NCI-H2196 treated with DMSO at 0.1 percent for 48 hours (cell line): Measurements from ENCODE around the gene ADK.
A peak's percentile ranks its signal among the peaks of the same experiment; 100 is the strongest.
"Not testable (repeated sequence)": the region's sequence is repeated elsewhere in the genome, so short reads cannot be mapped to it uniquely, and the experiment has no call there.

ENCODE experiments used
- DNase-seq: peaks from one replicate; lab custom pipeline; 2025; ENCODE audit not compliant: unreplicated experiment; lab: John Stamatoyannopoulos, UW

The ADK gene

DNA sequence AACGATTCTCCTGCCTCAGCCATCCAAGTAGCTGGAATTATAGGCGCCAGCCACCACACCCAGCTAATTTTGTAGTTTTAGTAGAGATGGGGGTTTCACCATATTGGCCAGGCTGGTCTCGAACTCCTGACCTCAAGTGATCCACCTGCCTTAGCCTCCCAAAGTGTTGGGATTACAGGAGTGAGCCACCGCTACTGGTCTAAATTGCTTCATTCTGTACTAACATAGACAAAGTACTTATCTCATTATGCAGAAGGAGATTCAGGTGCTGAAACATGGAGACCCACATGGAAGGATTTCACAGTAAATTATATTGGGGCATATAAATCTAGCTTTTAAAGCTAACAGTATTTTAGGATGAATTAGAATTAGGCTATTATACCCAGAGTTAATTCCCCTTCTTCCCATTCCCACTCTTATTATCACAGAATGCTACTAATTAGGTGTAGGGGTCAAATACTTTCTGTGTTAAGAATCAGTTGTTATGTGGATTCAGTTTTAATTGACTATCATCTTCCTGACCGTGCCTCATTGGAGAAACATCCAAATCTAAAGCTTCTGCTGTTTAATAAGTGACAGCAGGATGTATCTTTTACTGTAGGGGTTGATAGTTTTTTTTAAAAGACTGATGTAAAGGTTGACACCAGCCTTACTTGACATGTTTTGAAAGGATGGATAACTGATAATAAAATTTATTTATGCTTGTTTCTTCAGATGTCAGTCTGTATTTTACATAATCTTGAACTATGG, 27.2 kb downstream of the ADK start:
- no peak for DNase-seq

DNA sequence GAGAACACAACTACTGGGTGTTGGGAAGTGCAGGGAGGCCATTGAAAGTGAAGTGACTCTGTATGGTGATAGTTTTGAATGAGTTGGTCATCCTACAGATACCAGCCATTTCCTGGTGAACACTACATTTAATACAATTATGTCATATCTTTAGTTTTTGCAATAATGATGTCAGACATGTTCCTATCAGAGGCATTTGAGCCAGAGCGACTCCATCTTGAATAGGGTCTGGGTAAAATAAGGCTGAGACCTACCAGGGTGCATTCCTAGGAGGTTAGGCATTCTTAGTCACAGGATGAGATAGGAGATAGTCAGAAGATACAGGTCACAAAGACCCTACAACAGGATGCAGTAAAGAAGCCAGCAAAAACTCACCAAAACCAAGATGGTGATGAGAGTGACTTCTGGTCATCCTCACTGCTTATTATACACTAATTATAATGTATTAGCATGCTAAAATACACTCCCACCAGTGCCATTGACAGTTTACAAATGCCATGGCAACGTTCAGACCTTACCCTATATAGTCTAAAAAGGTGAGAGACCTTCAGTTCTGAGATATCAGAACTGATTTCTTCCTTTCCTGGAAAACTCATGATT, 28.2 kb downstream of the ADK start:
- DNase-seq = no peak

DNA sequence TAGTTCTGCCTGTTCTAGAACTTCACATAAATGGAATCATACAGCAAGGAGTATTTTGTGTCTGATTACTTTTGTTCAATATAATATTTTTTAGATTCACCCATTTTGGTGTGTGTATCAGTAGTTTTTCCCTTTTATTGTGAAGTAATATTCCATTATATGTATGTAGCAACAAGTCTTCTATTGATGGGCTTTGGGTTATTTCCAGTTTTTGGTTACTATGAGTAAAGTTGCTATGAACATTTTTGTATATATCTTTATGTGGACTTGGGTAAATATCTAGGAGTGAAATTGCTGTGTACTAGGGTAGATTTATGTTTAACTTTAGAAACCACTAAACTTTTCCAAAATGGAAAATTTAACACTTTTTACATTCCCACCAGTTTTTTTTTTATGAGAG, 35.7 kb downstream of the ADK start:
- DNase-seq = no peak

DNA sequence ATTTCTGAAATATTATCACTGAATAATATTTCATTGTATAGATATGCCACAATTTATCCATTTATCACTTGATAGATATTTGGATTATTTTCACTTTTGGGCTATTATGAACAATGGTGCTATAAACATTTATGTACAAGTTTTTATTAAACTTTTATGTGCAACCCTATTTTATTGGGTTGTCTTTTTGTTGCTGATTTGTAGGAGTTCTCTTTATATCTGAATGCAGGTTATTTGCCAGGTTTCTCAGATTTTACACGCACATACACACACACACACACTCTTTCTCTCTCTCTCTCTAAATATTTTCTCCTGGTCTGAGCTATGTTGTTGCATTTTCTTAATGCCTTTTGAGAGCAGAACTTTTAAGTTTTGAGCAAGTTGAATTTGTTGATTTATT, 36.2 kb downstream of the ADK start:
- DNase-seq = no peak

DNA sequence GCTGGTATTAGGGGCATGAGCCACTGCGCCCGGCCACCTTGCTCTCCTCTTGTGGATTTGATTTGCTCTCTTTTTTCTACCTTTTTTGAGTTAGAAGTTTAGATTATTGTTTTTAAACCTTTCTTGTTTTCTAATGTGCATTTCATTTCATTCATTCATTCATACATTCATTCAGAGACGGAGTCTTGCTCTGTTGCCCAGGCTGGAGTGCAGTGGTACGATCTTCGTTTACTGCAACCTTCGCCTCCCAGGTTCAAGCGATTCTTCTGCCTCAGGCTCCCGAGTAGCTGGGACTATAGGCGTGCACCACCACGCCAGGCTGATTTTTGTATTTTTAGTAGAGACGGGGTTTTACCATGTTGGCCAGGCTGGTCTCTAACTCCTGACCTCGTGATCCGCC, 37.6 kb downstream of the ADK start:
- not testable (repeated sequence) for DNase-seq

DNA sequence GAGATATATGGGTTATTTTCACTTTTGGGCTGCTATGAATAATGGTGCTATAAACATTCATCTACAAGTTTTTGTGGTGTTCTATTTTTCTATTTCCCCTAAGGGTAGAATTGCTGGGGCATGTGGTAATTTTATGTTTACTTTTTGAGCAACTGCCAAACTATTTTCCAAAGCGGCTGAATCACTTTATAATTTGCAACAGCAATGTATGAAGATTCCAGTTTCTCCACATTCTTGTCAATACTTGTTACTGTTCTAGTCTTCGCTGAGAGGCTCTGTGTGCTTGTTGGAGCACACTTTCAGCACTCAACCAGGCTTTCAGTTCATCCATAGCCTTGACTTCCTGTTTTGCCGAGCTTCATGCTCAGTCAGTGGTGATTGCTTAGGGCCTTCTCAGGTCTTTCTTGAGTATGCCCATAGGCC, 39.0 kb downstream of the ADK start:
- no peak for DNase-seq

DNA sequence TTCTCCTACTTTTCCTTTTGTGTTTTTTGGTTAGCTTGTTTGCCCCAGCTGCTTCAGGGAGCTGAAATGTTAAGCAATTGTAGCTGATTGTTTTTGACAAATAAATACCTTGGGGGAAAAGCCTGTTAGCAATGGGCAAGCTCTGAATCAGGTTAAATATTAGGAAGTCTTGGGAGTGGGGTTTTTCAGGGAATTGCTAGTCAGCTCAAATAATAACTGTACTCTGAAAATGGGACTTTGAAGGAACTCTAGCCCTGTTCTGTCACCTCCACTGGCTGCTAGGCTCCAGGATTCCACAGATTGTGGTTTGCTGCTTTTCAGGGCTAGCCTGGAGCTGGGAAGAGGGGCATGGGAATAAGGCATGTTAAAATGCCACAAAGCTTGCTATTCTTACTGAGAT, 39.5 kb downstream of the ADK start:
- DNase-seq = no peak

DNA sequence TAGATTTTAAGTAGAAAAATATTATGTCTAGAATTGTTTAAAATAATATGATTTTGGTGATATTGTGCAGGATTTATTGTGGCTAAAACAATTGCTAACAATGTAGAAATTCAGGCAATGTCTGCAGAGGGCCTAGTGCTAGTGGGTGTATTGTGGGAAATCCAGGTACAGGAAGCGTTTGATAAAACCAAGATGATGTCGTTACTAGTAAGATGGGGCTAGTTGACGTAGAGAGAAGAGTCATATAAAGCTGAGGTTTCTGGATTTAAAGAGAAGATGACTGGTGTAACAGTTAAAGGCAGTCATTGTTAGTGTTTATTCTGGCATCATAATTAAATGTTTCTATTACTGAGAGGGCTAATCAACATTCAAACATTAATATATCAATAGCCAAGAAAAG, 43.5 kb downstream of the ADK start:
- no peak for DNase-seq

DNA sequence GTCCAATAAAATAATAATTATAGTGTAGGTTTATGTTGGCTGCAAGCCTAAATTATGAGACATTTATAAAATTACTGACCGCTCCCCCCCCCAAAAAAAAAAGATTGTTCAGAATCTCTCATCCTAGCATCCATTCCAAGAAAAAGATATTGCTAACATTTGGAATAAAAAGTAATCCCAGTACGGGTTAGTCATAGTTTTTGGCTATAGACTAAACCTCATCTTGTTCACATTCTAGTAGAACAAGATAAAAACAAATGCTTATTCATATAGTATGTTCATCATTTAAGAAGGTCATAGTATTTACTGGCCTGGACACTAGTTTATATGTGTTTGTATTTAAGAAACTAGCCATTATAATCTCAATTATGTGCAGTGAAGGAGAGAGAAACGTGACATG, 44.0 kb downstream of the ADK start:
- no peak for DNase-seq

DNA sequence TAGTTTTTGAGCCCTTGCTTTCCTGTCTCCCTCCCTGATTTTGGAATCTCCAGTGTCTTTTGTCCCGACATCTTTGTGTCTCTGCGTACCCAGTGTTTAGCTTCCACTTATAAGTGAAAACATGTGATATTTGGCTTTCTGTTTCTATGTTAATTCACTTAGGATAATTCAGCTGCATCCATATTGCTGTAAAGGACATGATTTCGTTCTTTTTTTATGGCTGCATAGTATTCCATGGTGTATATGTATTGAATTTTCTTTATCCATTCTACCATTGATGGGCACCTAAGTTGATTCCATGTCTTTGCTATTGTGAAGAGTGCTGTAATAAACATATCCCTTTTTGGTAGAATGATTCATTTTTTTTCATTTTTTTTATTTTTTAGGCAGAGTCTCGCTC, 48.3 kb downstream of the ADK start:
- no peak for DNase-seq

DNA sequence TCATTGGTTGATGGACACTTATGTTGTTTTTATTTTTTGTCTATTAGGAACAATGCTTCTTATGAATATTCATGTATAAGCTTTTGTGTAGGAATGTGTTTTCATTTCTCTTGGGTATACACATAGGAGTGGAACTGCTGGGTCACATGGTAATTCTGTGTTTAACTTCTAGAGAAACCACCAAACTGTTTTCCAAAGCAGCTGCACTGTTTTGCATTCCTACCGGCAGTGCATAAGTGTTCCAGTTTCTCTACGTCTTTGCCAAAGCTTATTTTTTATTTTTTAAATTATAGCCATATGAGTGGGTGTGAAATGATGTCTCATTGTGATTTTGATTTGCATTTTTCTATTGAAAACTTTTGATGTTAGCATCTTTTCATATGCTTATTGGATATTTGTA, 51.3 kb downstream of the ADK start:
- no peak for DNase-seq

DNA sequence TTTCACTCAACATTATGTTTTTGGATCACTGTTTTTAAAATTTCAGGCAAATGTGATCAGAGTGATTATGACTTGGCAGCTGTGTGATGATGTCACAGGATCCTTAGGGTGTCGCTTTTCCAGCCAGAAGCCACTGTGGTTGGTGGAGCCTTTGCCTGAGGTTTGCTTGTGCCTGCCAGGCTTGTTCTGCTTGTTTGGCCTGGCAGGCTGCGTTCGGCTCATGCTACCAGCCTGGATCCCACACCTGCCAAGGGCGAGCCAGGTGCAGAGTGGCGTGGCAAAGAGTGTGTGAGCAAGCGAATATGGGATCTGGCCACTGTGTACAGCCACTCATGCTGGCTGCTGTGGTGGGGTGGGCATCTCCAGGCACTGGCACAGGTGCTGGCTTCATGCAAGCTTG, 55.7 kb downstream of the ADK start:
- DNase-seq = peak; percentile 92

DNA sequence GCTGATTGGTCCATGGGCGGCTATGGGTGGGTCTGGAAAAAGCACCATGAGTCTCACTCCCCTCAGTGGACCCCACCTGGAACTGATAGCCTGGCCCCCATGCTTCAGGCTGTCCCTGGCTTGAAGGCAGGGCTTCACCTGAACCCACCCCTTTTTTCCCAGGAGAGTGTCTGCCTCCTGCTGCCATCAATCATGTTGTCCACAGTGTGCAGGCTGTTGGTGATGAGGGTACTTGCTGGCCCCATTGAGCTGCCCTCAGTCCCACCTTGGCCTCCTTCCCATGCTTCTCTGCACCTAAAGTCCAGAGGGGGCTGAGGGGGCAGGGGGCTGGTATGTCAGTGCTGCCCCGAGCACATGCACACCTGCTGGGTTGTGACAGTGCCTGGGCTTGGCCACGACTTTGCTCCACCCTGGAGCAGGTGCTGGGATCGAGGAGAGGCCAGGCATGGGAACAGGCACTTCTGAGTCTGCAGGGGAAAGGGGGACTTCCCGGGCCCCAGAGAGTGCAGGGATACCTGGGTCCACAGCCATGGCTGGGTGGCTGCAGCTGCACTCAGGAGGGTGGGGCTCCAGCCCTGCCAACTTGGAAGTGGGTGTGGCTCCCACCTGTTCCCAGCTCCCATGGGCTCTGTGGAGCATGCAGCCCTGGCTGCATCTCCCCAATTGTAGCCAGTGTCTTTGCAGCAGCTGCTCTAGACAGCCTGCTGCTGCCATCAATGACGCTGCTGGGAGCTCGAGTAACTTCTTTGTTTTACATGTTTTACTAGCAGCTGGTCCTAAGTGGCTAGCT, 56.9 kb downstream of the ADK start:
- DNase-seq = peak; percentile 78

DNA sequence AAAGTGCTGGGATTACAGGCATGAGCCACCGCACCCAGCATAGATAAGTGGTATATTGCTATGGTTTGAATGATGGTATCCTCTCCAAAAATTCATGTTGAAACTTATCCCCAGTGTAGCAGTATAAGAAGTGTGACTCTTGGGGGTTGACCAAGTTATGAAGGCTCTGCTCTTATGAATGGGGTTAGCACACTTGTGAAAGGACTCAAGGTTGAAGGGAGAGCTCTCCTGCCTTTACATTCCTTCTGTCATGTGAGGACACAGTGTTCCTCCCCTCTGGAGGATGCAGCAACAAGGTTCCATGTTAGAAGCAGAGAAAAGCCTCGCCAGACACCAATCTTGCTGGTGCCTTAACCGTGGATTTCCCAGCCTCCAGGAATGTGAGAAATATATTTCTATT, 58.0 kb downstream of the ADK start:
- DNase-seq = no peak

DNA sequence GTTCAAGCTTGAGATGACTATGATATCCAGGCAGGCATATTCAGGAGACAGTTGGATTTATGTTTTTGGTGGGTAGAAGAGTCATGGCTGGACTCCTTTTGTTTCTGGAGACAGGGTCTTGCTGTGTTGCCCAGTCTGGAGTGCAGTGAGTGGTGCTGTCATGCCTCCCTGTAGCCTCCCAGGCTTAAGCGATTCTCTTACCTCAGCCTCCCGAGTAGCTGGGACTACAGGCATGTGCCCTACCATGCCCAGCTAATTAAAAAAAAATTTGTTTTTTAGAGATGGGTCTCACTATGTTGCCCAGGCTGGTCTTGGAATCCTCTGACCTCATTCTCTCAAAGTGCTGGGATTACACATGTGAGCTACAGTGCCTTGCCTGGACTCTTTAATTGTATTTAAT, 62.0 kb downstream of the ADK start:
- no peak for DNase-seq

DNA sequence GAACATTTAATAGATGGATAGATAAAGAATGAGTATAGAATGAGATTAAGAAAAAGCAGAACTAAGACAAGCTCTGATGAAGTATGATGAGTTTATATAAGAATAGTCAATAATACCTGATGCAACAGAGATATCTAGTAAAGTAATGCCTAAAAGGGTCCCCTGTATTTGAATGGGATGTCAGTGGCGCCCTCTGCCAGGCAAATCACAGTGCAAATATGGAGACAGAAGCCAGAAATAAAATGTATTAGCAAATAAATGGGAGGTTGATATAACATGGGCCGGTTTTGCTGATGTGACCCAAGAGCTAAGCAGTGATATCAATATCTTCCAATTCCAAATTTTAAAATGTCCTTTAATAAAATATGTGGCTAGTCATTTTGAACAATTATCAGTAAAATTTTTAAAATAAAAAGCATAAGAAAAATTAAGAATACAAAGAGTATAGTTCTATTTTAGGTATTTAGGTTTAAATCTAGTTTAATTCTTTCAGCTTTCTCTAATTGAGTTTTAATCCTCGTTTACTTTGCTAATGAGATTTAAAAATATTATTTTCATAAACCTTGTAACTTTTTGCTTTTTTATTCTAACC, 62.6 kb downstream of the ADK start:
- DNase-seq = peak; percentile 26

DNA sequence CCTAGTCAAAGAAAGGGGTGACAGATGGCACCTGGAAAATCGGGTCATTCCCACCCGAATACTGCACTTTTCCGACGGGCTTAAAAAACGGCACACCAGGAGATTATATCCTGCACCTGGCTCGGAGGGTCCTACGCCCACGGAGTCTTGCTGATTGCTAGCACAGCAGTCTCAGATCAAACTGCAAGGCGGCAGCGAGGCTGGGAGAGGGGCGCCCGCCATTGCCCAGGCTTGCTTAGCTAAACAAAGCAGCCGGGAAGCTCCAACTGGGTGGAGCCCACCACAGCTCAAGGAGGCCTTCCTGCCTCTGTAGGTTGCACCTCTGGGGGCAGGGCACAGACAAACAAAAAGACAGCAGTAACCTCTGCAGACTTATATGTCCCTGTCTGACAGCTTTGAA, 66.1 kb downstream of the ADK start:
- DNase-seq = not testable (repeated sequence)

DNA sequence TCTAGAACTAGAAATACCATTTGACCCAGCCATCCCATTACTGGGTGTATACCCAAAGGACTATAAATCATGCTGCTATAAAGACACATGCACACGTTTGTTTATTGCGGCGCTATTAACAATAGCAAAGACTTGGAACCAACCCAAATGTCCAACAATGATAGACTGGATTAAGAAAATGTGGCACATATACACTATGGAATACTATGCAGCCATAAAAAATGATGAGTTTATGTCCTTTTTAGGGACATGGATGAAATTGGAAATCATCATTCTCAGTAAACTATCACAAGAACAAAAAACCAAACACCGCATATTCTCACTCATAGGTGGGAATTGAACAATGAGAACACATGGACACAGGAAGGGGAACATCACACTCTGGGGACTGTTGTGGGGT, 71.4 kb downstream of the ADK start:
- not testable (repeated sequence) for DNase-seq

DNA sequence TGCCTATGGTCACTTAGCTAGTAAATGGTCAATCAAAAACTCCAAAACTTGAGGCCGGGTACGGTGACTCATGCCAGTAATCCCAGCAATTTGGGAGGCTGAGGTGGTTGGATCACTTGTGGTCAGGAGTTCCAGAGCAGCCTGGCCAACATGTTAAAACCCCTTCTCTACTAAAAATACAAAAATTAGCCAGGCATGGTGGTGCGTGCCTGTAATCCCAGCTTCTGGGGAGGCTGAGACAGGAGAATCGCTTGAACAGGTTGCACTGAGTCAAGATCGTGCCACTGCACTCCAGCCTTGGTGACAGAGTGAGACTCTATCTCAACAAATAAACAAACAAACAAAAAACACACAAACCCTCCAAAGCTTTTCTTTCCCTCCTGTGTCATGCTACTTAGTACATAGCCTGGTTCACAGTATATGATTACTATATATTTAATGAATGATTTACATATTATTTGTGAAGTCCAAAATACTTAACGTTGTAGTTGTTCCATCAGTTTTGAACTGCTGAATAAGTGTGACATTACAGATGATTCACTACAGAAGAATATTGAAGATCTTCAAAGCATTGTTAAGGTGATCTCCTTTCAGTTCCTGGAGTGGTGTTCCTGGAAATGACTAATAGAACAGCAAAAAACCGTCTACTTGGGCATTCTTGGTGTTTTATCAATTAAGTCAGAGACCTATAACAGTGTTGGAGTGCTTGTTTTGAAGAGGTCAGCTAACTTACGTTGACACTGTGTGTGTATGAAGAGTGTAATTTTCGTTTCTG, 72.9 kb downstream of the ADK start:
- DNase-seq = no peak

DNA sequence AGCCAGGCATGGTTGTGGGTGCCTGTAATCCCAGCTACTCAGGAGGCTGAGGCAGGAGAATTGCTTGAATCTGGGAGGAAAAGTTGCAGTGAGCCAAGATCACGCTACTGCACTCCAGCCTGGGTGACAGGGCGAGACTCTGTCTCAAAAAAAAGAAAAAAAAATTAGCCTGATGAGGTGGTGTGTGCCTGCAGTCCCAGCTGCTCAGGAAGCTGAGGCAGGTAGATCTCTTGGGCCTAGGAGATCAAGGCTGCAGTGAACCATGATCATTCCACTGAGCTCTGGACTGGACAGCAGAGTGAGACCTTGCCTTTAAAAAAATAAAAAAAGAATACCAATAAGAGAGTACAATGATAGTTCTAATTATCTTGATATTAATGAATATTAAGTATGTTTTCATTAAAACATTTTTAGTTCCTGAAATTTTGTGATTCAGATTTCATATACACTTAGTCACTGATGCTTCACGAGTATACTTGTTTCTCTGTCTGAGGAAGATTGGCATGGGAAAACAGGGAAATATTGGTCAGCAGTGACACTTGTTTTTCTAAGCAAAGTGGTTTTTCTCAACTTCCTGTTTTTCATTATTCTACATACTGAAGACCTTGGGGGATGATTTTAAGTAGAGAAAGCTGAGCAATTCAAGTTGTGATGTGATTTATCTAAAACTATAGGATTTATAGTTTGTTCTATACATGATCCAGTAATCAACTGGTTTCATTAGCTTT, 76.8 kb downstream of the ADK start:
- DNase-seq = no peak
